Smooth muscle cell of the brain vasculature (primary cell): ENCODE measurements around the gene SQOR.

ENCODE experiments used
- DNase-seq: peaks from one replicate; pipeline ENCODE4 v3.0.0-alpha.2; 2012; ENCODE audit warnings: low read depth, low spot score

Gene SQOR

GRCh38 chr15:45634432-45635190 lies at the start of gene SQOR:
Gene SQOR (plus strand): TSS chr15:45635029. CDS start chr15:45658924, 23,895 bp downstream.
- DNase-seq: no peak

- no peak for DNase-seq
Measured at GRCh38 chr15:45585069-45585791, 49.6 kb upstream of the SQOR start.

GRCh38 chr15:45586125-45586524 lies 48.7 kb upstream of the SQOR start:
- no peak for DNase-seq

DNA sequence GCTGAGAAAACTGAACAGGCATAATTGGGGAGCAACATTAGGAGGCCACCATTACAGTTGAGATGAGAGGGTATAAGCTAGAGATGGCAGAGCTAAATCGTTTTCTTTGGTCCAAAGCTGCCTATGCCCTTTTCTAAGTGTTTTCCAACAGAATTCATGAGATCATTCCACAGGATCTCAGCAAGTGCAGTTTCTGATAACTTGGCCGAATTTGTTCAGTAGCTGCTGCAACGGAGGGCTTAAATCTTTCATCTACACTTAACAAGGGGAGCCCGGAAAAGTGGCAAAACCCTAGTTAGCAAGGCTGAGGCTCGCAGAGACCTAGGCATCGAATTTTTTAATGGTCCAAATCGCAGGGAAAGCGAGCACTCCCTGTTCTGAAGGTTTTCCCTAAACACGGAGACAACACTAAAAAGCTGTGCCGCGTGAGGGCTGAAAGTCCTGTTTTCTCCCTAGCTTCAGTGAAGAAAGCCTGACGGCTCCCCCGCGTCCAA lies 48.2 kb upstream of the SQOR start:
- DNase-seq: no peak

DNA sequence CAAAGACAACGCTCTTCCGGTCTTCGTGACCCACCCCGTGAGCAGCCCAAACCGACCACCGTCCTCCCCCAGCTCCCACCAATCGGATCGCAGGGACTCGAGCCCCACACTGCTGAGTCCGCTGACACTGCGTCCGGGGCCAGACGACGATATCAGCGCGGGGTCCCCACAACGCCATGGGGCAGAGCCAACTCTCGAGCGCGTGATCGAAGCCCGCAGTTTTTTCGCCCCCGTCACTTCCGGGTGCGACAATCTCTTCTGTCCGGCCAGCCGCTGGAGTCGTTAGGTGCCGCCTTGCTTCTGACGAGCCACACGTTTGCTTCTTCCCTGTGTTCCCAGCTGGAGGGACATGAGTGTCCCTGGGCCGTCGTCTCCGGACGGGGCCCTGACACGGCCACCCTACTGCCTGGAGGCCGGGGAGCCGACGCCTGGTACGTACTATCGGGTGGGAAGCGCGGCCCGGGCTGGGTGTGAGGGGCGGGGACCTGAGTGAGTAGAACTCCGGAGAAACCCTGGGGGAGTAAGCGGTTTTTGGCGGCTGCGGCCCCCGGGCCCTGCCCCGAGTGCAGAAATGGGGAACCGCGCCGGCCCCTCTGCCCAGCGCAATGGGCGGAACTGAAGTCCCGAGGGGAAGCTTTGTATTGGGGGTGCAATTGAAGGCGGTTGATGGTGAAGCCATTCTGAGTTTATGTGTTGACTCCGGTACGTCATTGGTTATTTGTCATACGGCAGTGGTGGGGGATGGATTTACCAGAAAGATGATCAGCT lies 47.5 kb upstream of the SQOR start, which contains the start of gene BLOC1S6:
Gene BLOC1S6, plus strand, starts transcription at position 285 of the 768 bp plus-strand sequence. Its CDS starts 65 bp downstream, at position 350.
- DNase-seq: peak; percentile 77

DNA sequence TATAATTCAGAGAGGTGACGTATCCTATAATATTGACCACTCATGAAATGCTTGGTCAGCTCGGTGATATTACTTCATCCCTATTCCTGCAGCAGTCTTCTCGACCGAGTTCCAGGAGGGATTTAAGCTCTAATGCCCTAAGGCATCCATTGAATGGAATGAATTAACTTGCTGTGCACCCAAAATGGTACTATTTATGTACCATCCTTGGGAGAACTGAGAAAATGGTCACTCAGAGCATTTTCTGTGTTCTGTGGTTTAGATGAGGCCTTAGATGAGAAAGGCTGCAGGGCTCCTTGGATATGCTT lies 47.0 kb upstream of the SQOR start:
- no peak for DNase-seq

GRCh38 chr15:45588219-45588875 lies 46.5 kb upstream of the SQOR start:
- no peak for DNase-seq

DNA sequence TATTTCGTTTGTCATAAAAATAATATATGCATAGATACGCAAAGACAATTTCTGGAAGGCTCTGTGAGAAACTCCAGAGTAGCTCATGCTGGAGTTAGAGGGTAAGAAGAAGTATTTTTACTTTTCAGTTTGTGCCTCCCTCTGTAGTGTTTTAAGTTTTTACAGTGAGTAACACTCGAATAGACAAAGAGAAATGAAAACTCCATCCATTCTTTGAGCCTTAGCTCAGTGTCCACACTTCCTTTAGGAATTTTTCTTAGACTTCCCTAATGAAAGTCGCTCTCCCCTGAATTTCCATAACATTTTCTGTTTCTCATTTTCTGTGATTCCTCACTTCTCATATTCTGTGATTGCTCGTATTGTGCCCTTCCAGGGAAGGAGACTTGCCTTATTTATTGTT lies 45.6 kb upstream of the SQOR start:
- DNase-seq: no peak

DNA sequence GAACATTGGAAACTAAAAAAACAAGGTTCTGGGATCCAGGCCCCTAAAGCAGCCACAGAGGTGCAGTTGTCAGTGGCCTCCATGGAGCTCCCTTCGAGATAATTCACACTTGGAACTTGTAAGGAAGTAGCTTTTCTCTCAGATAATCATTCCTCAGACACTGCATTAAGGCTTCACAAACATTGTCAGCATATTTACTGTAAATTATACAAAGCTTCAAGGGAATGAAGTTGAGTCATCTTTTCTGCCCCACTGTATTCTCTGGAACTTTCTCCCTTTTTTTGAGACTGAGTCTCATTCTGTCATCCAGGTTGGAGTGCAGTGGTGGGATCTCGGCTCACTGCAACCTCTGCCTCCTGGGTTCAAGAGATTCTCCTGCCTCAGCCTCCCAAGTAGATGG lies 40.5 kb upstream of the SQOR start:
- DNase-seq: no peak

DNA sequence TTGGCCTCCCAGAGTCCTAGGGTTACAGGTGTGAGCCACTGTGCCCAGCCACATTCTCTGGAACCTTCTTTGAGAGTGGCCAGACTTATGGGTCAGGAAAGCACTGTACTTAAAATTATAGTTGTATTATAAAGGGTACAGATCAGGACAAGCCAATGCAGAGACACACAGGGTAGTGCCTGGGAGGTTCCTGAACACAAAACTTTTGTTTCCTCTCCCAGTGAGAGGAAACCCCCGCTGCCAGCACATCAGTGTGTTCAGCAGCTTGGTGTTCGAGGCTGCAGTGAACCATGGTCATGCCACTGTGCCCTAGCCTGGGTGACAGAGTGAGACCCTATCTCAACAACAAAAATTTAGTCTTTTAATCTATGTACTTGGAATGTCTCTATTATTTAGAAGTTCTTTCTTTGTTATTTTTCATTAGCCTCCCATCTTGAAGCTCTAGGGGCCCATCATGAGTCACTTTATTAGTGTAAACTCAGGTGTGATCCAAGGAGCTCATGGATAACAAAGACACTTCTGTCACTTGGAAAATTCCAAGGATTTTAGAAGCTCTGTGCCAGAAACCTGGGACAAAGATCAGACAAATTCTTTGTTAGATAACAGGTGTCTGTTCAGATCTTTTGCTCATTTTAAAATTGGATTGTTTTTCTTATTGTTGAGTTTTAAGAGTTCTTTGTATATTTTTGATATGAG lies 39.8 kb upstream of the SQOR start:
- DNase-seq: no peak

GRCh38 chr15:45603881-45604280 lies 30.9 kb upstream of the SQOR start:
- no peak for DNase-seq

DNA sequence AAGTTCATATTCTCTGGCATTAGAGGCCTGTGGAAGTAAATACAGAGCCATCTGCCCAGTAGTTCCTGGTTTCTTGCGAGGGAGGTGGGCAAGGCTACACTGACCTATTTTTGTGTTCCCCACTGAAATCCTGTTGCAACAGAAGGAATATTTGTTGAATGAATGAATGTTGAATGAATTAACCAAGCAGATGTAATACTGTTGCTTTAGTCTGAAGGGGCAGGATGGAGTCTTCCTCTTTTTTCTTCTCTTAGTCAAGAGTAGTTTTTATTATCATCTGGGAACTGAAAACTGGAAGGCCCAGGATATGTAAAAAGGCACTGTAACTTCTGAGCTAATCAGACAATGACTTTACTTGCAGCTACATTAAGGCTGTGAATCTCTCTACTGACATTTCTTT lies 30.5 kb upstream of the SQOR start:
- DNase-seq: no peak

GRCh38 chr15:45606413-45606812 lies 28.4 kb upstream of the SQOR start:
- DNase-seq: no peak

DNA sequence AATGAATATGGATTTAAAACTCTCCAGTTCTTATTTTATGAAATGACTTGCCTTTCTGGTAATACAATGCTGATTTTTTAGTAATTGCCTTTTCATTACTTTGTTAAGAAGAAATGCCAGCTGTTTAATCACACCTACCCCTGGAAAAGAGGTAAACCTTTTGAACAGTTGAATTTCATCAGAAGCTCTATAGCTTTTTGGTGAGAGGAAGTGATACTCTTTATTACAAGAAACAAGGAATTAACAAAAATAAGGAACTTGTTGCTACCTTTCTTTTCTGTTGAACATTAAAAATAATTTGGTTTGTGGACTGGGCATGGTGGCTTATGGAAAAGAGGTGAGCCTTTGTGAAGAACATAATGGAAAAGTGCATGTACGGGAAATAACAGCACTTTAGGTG lies 28.0 kb upstream of the SQOR start:
- DNase-seq: no peak

DNA sequence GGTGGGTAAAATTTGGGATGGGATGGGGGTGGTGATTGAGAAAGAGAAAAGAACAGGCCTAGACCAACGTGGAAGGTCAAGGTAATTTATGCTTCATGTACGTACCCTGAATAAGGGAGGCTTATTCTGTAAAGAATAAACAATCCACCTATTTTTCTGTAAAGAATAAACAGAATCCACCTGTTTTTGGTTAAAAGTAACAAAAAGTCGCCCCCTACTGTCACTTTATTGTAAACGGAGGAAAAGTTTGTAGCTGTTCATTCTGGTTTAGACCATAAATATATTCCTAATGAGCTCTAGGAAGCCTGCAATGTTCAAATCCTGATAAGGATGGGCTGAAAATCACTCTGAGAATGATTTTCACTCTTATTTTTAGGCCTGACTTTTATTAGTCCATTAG lies 23.5 kb upstream of the SQOR start:
- no peak for DNase-seq

GRCh38 chr15:45612790-45613415 lies 21.9 kb upstream of the SQOR start:
- no peak for DNase-seq

DNA sequence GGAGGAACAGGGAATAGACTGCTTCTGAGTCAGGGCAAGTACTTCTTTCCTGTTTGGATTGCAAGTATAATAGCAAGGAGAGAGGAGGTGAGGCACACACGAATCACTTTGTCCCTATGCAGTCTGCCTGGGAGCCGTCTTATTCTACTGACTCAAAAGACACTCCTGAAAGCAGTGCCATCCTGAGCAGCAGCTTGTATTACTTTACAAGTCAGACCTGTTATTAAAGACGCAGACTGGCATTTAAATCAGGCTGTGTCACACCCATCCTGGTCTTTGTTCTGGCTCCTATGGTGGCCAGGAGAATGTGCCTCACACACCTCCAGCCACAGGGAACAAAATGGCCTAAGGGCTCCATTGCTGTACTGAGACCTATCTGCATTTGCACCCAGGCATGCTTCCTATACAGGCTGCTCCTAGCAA lies 17.9 kb upstream of the SQOR start:
- DNase-seq: no peak

DNA sequence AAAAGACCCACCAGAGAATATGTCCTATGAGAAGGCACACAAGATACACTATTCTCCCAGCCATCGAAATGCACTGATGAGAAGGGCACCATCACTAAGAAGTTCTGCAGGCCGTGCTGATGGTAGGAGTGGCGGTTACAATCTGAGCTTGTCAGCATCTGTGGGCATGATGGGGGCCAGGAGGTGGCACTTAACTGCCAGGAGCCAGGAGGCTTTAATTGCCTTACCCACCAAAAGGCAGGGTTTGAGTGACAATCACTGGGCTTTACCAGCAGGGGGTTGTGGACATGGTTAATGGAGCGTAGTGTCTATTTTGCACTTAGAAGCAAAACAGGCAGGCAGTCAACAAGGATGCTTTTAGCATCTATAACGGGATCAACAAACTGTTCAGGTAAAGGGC lies 16.0 kb upstream of the SQOR start:
- no peak for DNase-seq

GRCh38 chr15:45628136-45628535 lies 6.7 kb upstream of the SQOR start:
- DNase-seq: no peak

DNA sequence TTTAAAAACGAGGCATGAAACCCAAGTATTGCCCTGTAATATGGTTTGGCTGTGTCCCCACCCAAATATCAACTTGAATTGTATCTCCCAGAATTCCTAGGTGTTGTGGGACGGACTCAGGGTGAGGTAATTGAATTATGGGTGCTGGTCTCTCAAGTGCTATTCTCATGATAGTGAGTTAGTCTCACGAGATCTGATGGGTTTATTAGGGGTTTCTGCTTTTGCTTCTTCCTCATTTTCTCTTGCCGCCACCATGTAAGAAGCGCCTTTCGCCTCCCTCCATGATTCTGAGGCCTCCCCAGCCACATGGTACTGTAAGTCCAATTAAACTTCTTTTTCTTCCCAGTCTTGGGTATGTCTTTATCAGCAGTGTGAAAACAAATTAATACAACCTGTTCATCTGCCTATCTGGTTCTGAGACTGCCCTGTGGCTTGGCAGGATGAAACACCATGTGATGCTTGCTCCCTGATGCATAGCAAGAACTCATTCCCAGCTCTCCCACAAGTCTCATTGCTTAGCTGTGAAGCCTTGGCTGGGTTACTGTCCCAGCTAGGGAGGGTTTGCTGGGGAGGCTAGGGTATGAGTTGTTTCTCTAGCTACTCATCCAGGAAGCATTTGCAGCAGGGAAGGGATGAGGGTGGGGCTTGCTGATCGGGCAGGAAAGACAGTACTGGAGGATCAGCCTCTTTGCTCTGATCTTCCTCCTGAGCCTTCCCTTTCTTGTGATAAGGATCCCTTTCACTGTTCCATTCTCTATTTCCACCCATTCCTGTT lies 3.7 kb upstream of the SQOR start:
- no peak for DNase-seq
